GM23338 (cell line): ENCODE data around the gene JAK2. TPM values are rescaled to one million over a fixed set of nuclear protein-coding genes. Genes with fewer than 3 reads are reported as not detected.
A peak's percentile ranks its signal among the peaks of the same experiment; 100 is the strongest.

Source experiments
- ATAC-seq: fragments of 200-7000 bp; cut with Tn5 transposase; 3 replicates; pipeline ENCODE4 v1.9.1; 2020
- DNase-seq: peaks from one replicate; pipeline ENCODE4 v3.0.0-alpha.2; 2015; ENCODE audit warnings: low spot score
- H2AFZ ChIP-seq: fragments of 200-600 bp; sonication (generic); 2 replicates; pipeline ENCODE4 v1.8.0; 2016; ENCODE audit warnings: antibody characterized with exemption, mild to moderate bottlenecking, moderate library complexity
- H3F3A ChIP-seq: fragments of 200-600 bp; sonication (generic); replicated peaks from 2 replicates; pipeline ENCODE4 v1.8.0; 2017; ENCODE audit warnings: antibody characterized with exemption, mixed run types, low read depth
- H3K27ac ChIP-seq: fragments of 200-600 bp; sonication (generic); 2 replicates; pipeline ENCODE4 v1.6.1; 2016; ENCODE audit warnings: low read depth
- H3K27me3 ChIP-seq: fragments of 200-600 bp; sonication (generic); 2 replicates; pipeline ENCODE4 v1.8.0; 2016; ENCODE audit warnings: mild to moderate bottlenecking, mixed run types, moderate library complexity; ENCODE audit not compliant: insufficient read depth
- H3K36me3 ChIP-seq: fragments of 200-600 bp; sonication (generic); 2 replicates; pipeline ENCODE4 v1.8.0; 2016; ENCODE audit warnings: mild to moderate bottlenecking; ENCODE audit not compliant: insufficient read depth
- H3K4me1 ChIP-seq: fragments of 200-600 bp; sonication (generic); 2 replicates; pipeline ENCODE4 v1.8.0; 2016; ENCODE audit warnings: mild to moderate bottlenecking, moderate library complexity; ENCODE audit not compliant: insufficient read depth
- H3K4me2 ChIP-seq: fragments of 200-600 bp; sonication (generic); 2 replicates; pipeline ENCODE4 v1.7.1; 2017; ENCODE audit warnings: mixed run types
- H3K4me3 ChIP-seq: fragments of 200-600 bp; sonication (generic); 2 replicates; pipeline ENCODE4 v1.6.1; 2016; ENCODE audit warnings: mixed run types
- H3K79me2 ChIP-seq: fragments of 200-600 bp; sonication (generic); replicated peaks from 2 replicates; pipeline ENCODE4 v1.8.0; 2017; ENCODE audit warnings: mild to moderate bottlenecking; ENCODE audit not compliant: insufficient read depth
- H3K9me2 ChIP-seq: fragments of 200-600 bp; sonication (generic); 2 replicates; pipeline ENCODE4 v1.8.0; 2017; ENCODE audit not compliant: insufficient read depth
- H4K20me1 ChIP-seq: fragments of 200-600 bp; sonication (generic); replicated peaks from 2 replicates; pipeline ENCODE4 v1.8.0; 2017; ENCODE audit warnings: mild to moderate bottlenecking; ENCODE audit not compliant: insufficient read depth
- H3K27ac Mint-ChIP-seq: 2 replicates; pipeline ENCODE4 v1.8.0; 2020; ENCODE audit warnings: inconsistent platforms, mild to moderate bottlenecking, moderate library complexity, mixed read lengths
- H3K27me3 Mint-ChIP-seq: 3 replicates; pipeline ENCODE4 v1.8.0; 2022; ENCODE audit warnings: low read depth, mild to moderate bottlenecking, moderate library complexity, mixed read lengths, inconsistent platforms; ENCODE audit not compliant: insufficient read depth, poor library complexity
- H3K36me3 Mint-ChIP-seq: 3 replicates; pipeline ENCODE4 v1.8.0; 2021; ENCODE audit warnings: low read depth, mild to moderate bottlenecking, inconsistent platforms, moderate library complexity, mixed read lengths
- H3K4me1 Mint-ChIP-seq: 3 replicates; pipeline ENCODE4 v1.8.0; 2020; ENCODE audit warnings: mild to moderate bottlenecking, inconsistent platforms, mixed read lengths
- H3K4me3 Mint-ChIP-seq: 3 replicates; pipeline ENCODE4 v1.8.0; 2021; ENCODE audit warnings: moderate library complexity, mild to moderate bottlenecking, inconsistent platforms, mixed read lengths
- H3K9me3 Mint-ChIP-seq: 3 replicates; pipeline ENCODE4 v1.8.0; 2020; ENCODE audit warnings: moderate library complexity, mild to moderate bottlenecking, inconsistent platforms, mixed read lengths
- CREB1 ChIP-seq: fragments of 250-450 bp; sonication (Bioruptor Pico); IDR thresholded peaks from 2 replicates; pipeline ENCODE4 v1.5.0; 2020; ENCODE audit warnings: low read depth, mild to moderate bottlenecking, moderate library complexity
- EZH2 ChIP-seq: fragments of 200-600 bp; sonication (generic); IDR thresholded peaks from one replicate; pipeline ENCODE4 v1.8.0; 2017; ENCODE audit warnings: antibody characterized with exemption, mild to moderate bottlenecking, low read depth; ENCODE audit not compliant: unreplicated experiment
- EZH2phosphoT487 ChIP-seq: fragments of 200-600 bp; sonication (generic); IDR thresholded peaks from one replicate; pipeline ENCODE4 v1.8.1; 2018; ENCODE audit warnings: antibody characterized with exemption; ENCODE audit not compliant: unreplicated experiment
- JUNB ChIP-seq: IDR thresholded peaks from one replicate; pipeline ENCODE4 v1.6.1; 2016; ENCODE audit warnings: antibody characterized with exemption; ENCODE audit not compliant: unreplicated experiment
- NANOG ChIP-seq: IDR thresholded peaks from 2 replicates; pipeline ENCODE4 v1.6.1; 2016; ENCODE audit warnings: antibody characterized with exemption, borderline replicate concordance
- POLR2AphosphoS5 ChIP-seq: IDR thresholded peaks from 2 replicates; pipeline ENCODE4 v1.6.1; 2016; ENCODE audit warnings: antibody characterized with exemption, low read depth
- ZNF114 ChIP-seq: fragments of 250-450 bp; sonication (Bioruptor Pico); IDR thresholded peaks from 2 replicates; pipeline ENCODE4 v1.5.0; 2020; ENCODE audit warnings: mild to moderate bottlenecking, moderate library complexity
- ZNF331 ChIP-seq: fragments of 250-450 bp; sonication (Bioruptor Pico); IDR thresholded peaks from 2 replicates; pipeline ENCODE4 v1.5.0; 2020; ENCODE audit warnings: low read depth, mild to moderate bottlenecking, moderate library complexity
- polyA plus RNA-seq: library from polyadenylated mRNA; unstranded; fragments of >200 nt; fragmentation: Nextera tagmentation; extraction: Ambion mirVana; gene quantifications from 2 replicates; pipeline ENCODE4 v1.2.1, GENCODE V29; 2016
- total RNA-seq: library from RNA; depleted of rRNA; stranded (reverse); fragments of >200 nt; shearing (Covaris generic); gene quantifications from 2 replicates; pipeline ENCODE4 v1.2.3, GENCODE V29; 2014
- TF ChIP-seq, protein P1 (sequence below): fragments of 250-450 bp; sonication (Bioruptor Pico); IDR thresholded peaks from 2 replicates; pipeline ENCODE4 v1.5.0; 2020; ENCODE audit warnings: mild to moderate bottlenecking, moderate library complexity
- TF ChIP-seq, protein P2 (sequence below), 2 experiments: fragments of 200-600 bp in 1 of 2; sonication (generic) in 1 of 2; conservative IDR thresholded peaks; 2 replicates each; pipeline versions ENCODE4 v1.5.1 to v1.6.1; 2016 to 2017; ENCODE audit warnings: antibody characterized with exemption in 2 of 2, low read depth in 2 of 2, mild to moderate bottlenecking in 2 of 2, moderate library complexity in 1 of 2
- TF ChIP-seq, protein P3 (sequence below): IDR thresholded peaks from 2 replicates; pipeline ENCODE4 v1.6.1; 2016; ENCODE audit warnings: antibody characterized with exemption
- TF ChIP-seq, protein P4 (sequence below): IDR thresholded peaks from one replicate; pipeline ENCODE4 v1.6.1; 2018; ENCODE audit warnings: antibody characterized with exemption; ENCODE audit not compliant: unreplicated experiment

Gene JAK2
- total and polyA plus RNA-seq, 2 experiments from 2014 or later, result 1.1 to 3.0 TPM

DNA sequence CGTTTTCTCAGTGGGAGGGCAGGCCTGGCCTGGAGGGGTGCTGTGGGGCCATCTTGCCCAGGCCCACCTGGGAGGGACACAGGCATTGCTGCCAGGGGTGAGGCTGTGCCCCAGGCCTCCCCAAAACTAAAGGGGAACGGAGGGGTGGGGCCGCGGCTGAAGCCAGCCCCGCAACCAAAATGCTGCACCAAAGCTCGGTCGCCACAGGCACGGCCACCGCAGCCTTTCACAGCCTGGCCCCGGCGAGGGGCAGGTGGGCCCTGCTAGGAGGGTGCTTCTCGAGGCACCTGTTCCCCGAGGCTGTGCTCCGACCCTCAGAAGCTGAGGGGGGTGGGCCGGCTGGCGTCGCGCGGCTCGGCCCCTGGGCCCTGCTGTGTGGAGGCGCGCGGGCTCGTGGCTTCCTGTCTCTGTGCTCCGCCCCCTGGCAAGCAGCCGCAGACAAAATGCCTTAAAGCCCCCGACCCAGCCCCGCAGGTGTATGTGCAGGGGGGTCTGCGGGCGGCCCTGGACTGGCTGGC is 57.6 kb downstream of the JAK2 start (continued):
- TF ChIP-seq, protein P1, sequence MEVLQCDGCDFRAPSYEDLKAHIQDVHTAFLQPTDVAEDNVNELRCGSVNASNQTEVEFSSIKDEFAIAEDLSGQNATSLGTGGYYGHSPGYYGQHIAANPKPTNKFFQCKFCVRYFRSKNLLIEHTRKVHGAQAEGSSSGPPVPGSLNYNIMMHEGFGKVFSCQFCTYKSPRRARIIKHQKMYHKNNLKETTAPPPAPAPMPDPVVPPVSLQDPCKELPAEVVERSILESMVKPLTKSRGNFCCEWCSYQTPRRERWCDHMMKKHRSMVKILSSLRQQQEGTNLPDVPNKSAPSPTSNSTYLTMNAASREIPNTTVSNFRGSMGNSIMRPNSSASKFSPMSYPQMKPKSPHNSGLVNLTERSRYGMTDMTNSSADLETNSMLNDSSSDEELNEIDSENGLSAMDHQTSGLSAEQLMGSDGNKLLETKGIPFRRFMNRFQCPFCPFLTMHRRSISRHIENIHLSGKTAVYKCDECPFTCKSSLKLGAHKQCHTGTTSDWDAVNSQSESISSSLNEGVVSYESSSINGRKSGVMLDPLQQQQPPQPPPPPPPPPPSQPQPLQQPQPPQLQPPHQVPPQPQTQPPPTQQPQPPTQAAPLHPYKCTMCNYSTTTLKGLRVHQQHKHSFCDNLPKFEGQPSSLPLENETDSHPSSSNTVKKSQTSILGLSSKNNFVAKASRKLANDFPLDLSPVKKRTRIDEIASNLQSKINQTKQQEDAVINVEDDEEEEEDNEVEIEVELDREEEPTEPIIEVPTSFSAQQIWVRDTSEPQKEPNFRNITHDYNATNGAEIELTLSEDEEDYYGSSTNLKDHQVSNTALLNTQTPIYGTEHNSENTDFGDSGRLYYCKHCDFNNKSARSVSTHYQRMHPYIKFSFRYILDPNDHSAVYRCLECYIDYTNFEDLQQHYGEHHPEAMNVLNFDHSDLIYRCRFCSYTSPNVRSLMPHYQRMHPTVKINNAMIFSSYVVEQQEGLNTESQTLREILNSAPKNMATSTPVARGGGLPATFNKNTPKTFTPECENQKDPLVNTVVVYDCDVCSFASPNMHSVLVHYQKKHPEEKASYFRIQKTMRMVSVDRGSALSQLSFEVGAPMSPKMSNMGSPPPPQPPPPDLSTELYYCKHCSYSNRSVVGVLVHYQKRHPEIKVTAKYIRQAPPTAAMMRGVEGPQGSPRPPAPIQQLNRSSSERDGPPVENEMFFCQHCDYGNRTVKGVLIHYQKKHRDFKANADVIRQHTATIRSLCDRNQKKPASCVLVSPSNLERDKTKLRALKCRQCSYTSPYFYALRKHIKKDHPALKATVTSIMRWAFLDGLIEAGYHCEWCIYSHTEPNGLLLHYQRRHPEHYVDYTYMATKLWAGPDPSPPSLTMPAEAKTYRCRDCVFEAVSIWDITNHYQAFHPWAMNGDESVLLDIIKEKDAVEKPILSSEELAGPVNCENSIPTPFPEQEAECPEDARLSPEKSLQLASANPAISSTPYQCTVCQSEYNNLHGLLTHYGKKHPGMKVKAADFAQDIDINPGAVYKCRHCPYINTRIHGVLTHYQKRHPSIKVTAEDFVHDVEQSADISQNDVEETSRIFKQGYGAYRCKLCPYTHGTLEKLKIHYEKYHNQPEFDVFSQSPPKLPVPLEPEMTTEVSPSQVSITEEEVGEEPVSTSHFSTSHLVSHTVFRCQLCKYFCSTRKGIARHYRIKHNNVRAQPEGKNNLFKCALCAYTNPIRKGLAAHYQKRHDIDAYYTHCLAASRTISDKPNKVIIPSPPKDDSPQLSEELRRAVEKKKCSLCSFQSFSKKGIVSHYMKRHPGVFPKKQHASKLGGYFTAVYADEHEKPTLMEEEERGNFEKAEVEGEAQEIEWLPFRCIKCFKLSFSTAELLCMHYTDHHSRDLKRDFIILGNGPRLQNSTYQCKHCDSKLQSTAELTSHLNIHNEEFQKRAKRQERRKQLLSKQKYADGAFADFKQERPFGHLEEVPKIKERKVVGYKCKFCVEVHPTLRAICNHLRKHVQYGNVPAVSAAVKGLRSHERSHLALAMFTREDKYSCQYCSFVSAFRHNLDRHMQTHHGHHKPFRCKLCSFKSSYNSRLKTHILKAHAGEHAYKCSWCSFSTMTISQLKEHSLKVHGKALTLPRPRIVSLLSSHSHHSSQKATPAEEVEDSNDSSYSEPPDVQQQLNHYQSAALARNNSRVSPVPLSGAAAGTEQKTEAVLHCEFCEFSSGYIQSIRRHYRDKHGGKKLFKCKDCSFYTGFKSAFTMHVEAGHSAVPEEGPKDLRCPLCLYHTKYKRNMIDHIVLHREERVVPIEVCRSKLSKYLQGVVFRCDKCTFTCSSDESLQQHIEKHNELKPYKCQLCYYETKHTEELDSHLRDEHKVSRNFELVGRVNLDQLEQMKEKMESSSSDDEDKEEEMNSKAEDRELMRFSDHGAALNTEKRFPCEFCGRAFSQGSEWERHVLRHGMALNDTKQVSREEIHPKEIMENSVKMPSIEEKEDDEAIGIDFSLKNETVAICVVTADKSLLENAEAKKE, result no peak

DNA sequence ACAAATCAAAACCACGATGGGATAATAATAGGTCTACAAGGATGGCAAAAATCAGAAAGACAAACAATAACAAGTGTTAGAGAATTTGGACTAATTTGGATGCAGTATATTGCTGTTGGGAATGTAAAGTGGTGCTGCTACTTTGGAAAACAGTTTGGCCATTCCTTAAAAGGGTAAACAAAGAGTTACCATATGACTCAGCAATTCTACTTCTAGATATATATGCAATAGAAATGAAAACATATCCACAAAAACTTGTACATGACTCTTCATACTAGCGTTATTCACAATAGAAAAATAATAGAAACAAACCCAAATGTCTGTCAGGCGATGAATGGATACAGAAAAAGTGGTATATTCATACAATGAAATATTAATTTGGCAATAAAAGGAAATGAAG is 58.3 kb downstream of the JAK2 start:
- no peak overlapping the region for H2AFZ ChIP-seq
- H4K20me1 ChIP-seq, result no peaks in the 10 kb centered on the region
- no peaks in the 10 kb centered on the region for H3K36me3 ChIP-seq
- no peaks in the 10 kb centered on the region for H3K9me2 ChIP-seq
- Mint-ChIP-seq H3K27ac (peak overlapping the region; percentile 57; the same call in 1 of the 2 replicates), H3K27me3 (no peaks in the 10 kb centered on the region), H3K36me3 (peaks cover 13% of the 10 kb centered on the region; the same call in 2 of the 3 replicates), H3K4me1 (no peaks in the 10 kb centered on the region), H3K9me3 (0 out of 3 replicates have a peak, but pooled peaks cover 3% of the 10 kb centered on the region), H3K4me3 (no peak overlapping the region)
- H3K27me3 ChIP-seq, result no peaks in the 10 kb centered on the region
- no peaks in the 10 kb centered on the region for H3F3A ChIP-seq
- H3K79me2 ChIP-seq, result no peaks in the 10 kb centered on the region
- no peak overlapping the region for H3K4me2 ChIP-seq
- no peak overlapping the region for H3K4me3 ChIP-seq
- H3K4me1 ChIP-seq, result peaks cover 6% of the 10 kb centered on the region; the same call in 1 of the 2 replicates
- ATAC-seq, result no peak
- no peak for DNase-seq
- H3K27ac ChIP-seq, result no peak overlapping the region
- TF ChIP-seq, protein P2, sequence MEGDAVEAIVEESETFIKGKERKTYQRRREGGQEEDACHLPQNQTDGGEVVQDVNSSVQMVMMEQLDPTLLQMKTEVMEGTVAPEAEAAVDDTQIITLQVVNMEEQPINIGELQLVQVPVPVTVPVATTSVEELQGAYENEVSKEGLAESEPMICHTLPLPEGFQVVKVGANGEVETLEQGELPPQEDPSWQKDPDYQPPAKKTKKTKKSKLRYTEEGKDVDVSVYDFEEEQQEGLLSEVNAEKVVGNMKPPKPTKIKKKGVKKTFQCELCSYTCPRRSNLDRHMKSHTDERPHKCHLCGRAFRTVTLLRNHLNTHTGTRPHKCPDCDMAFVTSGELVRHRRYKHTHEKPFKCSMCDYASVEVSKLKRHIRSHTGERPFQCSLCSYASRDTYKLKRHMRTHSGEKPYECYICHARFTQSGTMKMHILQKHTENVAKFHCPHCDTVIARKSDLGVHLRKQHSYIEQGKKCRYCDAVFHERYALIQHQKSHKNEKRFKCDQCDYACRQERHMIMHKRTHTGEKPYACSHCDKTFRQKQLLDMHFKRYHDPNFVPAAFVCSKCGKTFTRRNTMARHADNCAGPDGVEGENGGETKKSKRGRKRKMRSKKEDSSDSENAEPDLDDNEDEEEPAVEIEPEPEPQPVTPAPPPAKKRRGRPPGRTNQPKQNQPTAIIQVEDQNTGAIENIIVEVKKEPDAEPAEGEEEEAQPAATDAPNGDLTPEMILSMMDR (conservative IDR thresholded peaks at IDR 0.05; ENCODE audit: low read depth in 2 of 2), result no peak
- TF ChIP-seq ZNF331 (CRISPR knock-in tag) (no peak), EZH2 (no peak), CREB1 (CRISPR knock-in tag) (no peak), EZH2phosphoT487 (no peak), ZNF114 (CRISPR knock-in tag) (no peak), NANOG (no peak), POLR2AphosphoS5 (no peak), JUNB (no peak)
- TF ChIP-seq, protein P3, sequence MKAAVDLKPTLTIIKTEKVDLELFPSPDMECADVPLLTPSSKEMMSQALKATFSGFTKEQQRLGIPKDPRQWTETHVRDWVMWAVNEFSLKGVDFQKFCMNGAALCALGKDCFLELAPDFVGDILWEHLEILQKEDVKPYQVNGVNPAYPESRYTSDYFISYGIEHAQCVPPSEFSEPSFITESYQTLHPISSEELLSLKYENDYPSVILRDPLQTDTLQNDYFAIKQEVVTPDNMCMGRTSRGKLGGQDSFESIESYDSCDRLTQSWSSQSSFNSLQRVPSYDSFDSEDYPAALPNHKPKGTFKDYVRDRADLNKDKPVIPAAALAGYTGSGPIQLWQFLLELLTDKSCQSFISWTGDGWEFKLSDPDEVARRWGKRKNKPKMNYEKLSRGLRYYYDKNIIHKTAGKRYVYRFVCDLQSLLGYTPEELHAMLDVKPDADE, result no peak
- TF ChIP-seq, protein P4, sequence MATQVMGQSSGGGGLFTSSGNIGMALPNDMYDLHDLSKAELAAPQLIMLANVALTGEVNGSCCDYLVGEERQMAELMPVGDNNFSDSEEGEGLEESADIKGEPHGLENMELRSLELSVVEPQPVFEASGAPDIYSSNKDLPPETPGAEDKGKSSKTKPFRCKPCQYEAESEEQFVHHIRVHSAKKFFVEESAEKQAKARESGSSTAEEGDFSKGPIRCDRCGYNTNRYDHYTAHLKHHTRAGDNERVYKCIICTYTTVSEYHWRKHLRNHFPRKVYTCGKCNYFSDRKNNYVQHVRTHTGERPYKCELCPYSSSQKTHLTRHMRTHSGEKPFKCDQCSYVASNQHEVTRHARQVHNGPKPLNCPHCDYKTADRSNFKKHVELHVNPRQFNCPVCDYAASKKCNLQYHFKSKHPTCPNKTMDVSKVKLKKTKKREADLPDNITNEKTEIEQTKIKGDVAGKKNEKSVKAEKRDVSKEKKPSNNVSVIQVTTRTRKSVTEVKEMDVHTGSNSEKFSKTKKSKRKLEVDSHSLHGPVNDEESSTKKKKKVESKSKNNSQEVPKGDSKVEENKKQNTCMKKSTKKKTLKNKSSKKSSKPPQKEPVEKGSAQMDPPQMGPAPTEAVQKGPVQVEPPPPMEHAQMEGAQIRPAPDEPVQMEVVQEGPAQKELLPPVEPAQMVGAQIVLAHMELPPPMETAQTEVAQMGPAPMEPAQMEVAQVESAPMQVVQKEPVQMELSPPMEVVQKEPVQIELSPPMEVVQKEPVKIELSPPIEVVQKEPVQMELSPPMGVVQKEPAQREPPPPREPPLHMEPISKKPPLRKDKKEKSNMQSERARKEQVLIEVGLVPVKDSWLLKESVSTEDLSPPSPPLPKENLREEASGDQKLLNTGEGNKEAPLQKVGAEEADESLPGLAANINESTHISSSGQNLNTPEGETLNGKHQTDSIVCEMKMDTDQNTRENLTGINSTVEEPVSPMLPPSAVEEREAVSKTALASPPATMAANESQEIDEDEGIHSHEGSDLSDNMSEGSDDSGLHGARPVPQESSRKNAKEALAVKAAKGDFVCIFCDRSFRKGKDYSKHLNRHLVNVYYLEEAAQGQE, result no peak
